ENCODE results near the gene SLC25A21. TPM values are rescaled to one million over a fixed set of nuclear protein-coding genes. Genes with fewer than 3 reads are reported as not detected.

The SLC25A21 gene
- total and polyA plus RNA-seq, 2 of the 13 experiments (the other 11 are each of a cell fraction or from before 2014, with no cell fraction given), result 1.9 to 2.9 TPM

DNA sequence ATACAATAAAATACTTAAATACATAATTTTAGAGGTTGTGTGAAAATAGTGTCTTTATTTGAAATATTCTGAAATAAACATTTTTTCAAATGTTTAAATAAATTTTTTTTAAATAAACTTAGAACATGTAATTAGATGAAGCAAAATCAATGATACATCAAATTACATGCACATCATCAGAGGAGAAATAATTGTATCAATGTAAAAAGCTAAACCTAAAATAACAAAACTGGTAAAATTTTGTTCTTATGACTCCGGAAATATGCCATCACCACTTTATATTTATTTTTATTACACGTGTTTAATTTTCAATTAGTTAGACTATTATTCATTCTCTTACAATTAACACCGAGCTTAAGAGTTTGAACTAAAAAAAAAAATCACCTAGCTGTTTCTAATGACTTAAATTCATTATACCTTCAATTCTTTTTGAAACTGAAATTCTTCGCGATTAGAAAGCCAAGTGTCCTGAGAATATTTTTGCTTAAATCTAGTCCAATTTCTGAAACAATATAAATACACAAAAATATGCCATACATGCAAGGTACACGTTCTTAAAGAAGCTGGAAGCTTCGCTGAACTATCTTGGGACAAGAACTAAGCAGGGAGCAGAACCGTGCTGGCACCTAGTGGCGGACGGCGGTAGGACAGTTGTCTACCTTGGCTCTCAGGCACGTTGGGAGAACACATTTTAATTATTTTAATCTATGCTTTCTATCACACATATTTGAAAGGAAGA is 230.5 kb downstream of the SLC25A21 start:
- peak; percentile 81 for FAIRE-seq
- H3K27ac ChIP-seq (ENCODE audit: extremely low read length, insufficient read depth, low read length), result no peak overlapping the region
- TF ChIP-seq, protein P1, sequence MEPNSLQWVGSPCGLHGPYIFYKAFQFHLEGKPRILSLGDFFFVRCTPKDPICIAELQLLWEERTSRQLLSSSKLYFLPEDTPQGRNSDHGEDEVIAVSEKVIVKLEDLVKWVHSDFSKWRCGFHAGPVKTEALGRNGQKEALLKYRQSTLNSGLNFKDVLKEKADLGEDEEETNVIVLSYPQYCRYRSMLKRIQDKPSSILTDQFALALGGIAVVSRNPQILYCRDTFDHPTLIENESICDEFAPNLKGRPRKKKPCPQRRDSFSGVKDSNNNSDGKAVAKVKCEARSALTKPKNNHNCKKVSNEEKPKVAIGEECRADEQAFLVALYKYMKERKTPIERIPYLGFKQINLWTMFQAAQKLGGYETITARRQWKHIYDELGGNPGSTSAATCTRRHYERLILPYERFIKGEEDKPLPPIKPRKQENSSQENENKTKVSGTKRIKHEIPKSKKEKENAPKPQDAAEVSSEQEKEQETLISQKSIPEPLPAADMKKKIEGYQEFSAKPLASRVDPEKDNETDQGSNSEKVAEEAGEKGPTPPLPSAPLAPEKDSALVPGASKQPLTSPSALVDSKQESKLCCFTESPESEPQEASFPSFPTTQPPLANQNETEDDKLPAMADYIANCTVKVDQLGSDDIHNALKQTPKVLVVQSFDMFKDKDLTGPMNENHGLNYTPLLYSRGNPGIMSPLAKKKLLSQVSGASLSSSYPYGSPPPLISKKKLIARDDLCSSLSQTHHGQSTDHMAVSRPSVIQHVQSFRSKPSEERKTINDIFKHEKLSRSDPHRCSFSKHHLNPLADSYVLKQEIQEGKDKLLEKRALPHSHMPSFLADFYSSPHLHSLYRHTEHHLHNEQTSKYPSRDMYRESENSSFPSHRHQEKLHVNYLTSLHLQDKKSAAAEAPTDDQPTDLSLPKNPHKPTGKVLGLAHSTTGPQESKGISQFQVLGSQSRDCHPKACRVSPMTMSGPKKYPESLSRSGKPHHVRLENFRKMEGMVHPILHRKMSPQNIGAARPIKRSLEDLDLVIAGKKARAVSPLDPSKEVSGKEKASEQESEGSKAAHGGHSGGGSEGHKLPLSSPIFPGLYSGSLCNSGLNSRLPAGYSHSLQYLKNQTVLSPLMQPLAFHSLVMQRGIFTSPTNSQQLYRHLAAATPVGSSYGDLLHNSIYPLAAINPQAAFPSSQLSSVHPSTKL (CRISPR knock-in tag; IDR thresholded peaks at IDR 0.05), result peak; percentile 32; the same call in 1 of the 2 replicates
- TF ChIP-seq MAZ (IDR thresholded peaks at IDR 0.05; ENCODE audit: borderline replicate concordance, low read depth, low read length) (no peak), MAZ (CRISPR knock-in tag; IDR thresholded peaks at IDR 0.05; ENCODE audit: low read depth) (0 out of 2 replicates have a peak, but pooled peaks have one; percentile 35), TOE1 (CRISPR knock-in tag; IDR thresholded peaks at IDR 0.05) (peak; percentile 69; the same call in 1 of the 2 replicates), TARDBP (CRISPR knock-in tag; IDR thresholded peaks at IDR 0.05) (0 out of 2 replicates have a peak, but pooled peaks have one; percentile 39), SMYD3 (CRISPR knock-in tag; IDR thresholded peaks at IDR 0.05) (peak; percentile 27; the same call in 1 of the 2 replicates), MTF2 (CRISPR knock-in tag; IDR thresholded peaks at IDR 0.05; ENCODE audit: borderline replicate concordance) (no peak)
- TF ChIP-seq, protein P2, sequence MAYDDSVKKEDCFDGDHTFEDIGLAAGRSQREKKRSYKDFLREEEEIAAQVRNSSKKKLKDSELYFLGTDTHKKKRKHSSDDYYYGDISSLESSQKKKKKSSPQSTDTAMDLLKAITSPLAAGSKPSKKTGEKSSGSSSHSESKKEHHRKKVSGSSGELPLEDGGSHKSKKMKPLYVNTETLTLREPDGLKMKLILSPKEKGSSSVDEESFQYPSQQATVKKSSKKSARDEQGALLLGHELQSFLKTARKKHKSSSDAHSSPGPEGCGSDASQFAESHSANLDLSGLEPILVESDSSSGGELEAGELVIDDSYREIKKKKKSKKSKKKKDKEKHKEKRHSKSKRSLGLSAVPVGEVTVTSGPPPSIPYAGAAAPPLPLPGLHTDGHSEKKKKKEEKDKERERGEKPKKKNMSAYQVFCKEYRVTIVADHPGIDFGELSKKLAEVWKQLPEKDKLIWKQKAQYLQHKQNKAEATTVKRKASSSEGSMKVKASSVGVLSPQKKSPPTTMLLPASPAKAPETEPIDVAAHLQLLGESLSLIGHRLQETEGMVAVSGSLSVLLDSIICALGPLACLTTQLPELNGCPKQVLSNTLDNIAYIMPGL (CRISPR knock-in tag; IDR thresholded peaks at IDR 0.05; ENCODE audit: borderline replicate concordance in 1 of 2, low read depth in 1 of 2), result 0 out of 4 replicates have a peak, but pooled peaks of 1 of the 2 experiments have one; percentile 27
- TF ChIP-seq, protein P3, sequence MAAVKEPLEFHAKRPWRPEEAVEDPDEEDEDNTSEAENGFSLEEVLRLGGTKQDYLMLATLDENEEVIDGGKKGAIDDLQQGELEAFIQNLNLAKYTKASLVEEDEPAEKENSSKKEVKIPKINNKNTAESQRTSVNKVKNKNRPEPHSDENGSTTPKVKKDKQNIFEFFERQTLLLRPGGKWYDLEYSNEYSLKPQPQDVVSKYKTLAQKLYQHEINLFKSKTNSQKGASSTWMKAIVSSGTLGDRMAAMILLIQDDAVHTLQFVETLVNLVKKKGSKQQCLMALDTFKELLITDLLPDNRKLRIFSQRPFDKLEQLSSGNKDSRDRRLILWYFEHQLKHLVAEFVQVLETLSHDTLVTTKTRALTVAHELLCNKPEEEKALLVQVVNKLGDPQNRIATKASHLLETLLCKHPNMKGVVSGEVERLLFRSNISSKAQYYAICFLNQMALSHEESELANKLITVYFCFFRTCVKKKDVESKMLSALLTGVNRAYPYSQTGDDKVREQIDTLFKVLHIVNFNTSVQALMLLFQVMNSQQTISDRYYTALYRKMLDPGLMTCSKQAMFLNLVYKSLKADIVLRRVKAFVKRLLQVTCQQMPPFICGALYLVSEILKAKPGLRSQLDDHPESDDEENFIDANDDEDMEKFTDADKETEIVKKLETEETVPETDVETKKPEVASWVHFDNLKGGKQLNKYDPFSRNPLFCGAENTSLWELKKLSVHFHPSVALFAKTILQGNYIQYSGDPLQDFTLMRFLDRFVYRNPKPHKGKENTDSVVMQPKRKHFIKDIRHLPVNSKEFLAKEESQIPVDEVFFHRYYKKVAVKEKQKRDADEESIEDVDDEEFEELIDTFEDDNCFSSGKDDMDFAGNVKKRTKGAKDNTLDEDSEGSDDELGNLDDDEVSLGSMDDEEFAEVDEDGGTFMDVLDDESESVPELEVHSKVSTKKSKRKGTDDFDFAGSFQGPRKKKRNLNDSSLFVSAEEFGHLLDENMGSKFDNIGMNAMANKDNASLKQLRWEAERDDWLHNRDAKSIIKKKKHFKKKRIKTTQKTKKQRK (IDR thresholded peaks at IDR 0.05; ENCODE audit: low read length), result no peak
- TF ChIP-seq, protein P4, sequence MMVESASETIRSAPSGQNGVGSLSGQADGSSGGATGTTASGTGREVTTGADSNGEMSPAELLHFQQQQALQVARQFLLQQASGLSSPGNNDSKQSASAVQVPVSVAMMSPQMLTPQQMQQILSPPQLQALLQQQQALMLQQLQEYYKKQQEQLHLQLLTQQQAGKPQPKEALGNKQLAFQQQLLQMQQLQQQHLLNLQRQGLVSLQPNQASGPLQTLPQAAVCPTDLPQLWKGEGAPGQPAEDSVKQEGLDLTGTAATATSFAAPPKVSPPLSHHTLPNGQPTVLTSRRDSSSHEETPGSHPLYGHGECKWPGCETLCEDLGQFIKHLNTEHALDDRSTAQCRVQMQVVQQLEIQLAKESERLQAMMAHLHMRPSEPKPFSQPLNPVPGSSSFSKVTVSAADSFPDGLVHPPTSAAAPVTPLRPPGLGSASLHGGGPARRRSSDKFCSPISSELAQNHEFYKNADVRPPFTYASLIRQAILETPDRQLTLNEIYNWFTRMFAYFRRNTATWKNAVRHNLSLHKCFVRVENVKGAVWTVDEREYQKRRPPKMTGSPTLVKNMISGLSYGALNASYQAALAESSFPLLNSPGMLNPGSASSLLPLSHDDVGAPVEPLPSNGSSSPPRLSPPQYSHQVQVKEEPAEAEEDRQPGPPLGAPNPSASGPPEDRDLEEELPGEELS (CRISPR knock-in tag; IDR thresholded peaks at IDR 0.05), result no peak

More for the DNA sequence above, 230.5 kb downstream of the SLC25A21 start:
- Histone ChIP-seq H3K4me2 (ENCODE audit: low read depth, low read length) (no peak overlapping the region), H3K79me2 (ENCODE audit: insufficient read depth, low read length) (no peaks in the 10 kb centered on the region), H3K27me3 (ENCODE audit: control insufficient read depth in 1 of 2, insufficient read depth in 2 of 2, low read length in 2 of 2) (no peaks in the 10 kb centered on the region), H3K9me3 (ENCODE audit: low read length) (no peaks in the 10 kb centered on the region), H3K9ac (ENCODE audit: insufficient read depth, low read depth, low read length) (no peak overlapping the region), H3K4me1 (ENCODE audit: insufficient read depth, low read length) (no peaks in the 10 kb centered on the region), H3K4me3 (replicated peaks in 1 of 3; ENCODE audit: insufficient read depth in 1 of 3, low read depth in 2 of 3, low read length in 3 of 3) (no peak overlapping the region), H4K20me1 (ENCODE audit: insufficient read depth, low read length) (no peaks in the 10 kb centered on the region), H2AFZ (ENCODE audit: low read length) (no peak overlapping the region), H3K36me3 (replicated peaks in 1 of 2; ENCODE audit: control insufficient read depth in 1 of 2, insufficient read depth in 2 of 2, low read length in 2 of 2) (no peaks in the 10 kb centered on the region)
- ATAC-seq (peak; percentile 98), DNase-seq (ENCODE audit: low spot score) (peak; percentile 62)
- ChIA-PET CTCF (ENCODE audit: low intra/inter-chr PET ratio, low total read pairs) (interaction anchor here (1.0 to 2.4 kb wide), 5 partner anchors 208 to 421 kb away, joined by 5 to 39 read pairs (median 12); partner anchors contain the start of gene NKX2-1), POLR2A (no interaction called here)
- intact Hi-C loops (cut with micrococcal nuclease; ENCODE audit: unreplicated experiment) (loop anchor here (1.0 to 2.0 kb wide), 6 partner anchors 169 to 979 kb away; no protein-coding TSS in a partner anchor), in situ Hi-C loops (cut with HindIII; ENCODE audit: extremely low pct_ligation_motif_present, low pct_unique_long_range_greater_than_20kb) (loop anchor here (10.0 kb wide), 1 partner anchor 387 kb away; no protein-coding TSS in a partner anchor)
- WGBS (ENCODE audit: low lambda C conversion rate), result 4% methylated on average over 12 of the region's 12 CpGs
- BruUV-seq (replicated peaks), result no TSS peak
